HG03045 (cell line): ENCODE results near the gene TBCD.

Experiments
- ATAC-seq: cut with Tn5 transposase; IDR thresholded peaks from one replicate; pipeline ENCODE4 v1.9.1; 2021; ENCODE audit warnings: mild to moderate bottlenecking, moderate library complexity; ENCODE audit not compliant: unreplicated experiment

Gene TBCD

GRCh38 chr17:82751571-82752370, at the start of gene TBCD:
TSS of gene TBCD (plus strand) at chr17:82752065. CDS start at chr17:82752194, 129 bp downstream.
- peak; percentile 72 for ATAC-seq

- no peak for ATAC-seq
These were observed 49.5 kb upstream of the TBCD start for GRCh38 chr17:82702231-82702927.

DNA sequence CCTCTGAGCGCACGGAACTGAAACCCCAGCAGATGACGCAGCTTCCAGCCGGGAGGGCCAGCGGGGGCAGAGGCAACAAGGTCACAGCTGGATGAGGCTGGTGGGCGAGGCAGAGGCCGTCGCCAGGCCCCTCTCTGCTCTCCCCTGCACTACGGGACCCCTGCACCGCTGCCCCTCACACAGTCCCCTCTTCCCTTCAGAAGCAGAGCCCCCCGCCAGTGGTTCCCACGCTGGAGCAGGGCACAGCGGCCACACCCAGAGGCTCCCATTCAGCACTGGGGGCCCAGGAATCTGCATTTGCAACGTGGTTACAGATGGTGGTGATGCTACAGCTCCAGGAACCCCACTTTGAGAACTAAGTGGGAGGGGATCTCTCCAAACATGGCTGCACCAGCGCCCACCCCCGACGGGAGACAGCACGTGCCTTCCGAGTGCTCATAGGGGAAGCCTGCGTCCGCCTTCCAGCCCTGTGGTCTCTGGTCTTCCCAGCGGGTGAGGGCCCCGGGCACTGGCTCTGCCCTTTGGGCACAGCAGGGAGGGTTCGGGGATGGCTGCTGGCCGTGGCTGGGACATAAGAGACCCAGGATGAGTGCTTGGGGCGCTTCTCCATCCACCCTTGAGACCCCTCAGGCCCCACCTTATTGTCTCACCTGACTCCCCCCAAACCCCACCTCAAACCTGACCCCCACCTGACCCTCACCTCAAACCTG, 48.7 kb upstream of the TBCD start:
- no peak for ATAC-seq

- no peak for ATAC-seq
These were observed 47.7 kb upstream of the TBCD start for GRCh38 chr17:82703935-82704865.

DNA sequence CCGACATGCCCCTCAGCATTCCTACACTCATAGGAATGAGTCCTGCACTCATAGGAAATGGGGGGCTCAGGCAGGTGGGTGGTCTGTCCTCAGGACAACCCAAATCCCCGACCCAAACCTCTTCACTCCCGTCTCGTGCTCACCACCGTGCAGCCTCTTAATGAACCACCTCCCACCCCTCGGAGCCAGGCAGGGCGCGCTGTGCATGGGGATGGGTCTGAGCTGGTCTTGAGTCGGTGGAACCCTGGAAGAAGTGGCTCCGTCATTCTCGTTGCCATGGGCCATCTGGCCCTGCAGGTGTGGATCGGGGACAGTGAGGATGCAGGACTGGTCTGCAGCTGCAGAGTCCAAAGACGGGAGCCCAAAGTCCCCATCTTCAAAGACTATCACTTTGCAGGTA, 47.0 kb upstream of the TBCD start:
- ATAC-seq, result no peak

GRCh38 chr17:82705756-82706155, 46.1 kb upstream of the TBCD start:
- no peak for ATAC-seq

GRCh38 chr17:82709024-82709675, 42.7 kb upstream of the TBCD start:
- no peak for ATAC-seq

DNA sequence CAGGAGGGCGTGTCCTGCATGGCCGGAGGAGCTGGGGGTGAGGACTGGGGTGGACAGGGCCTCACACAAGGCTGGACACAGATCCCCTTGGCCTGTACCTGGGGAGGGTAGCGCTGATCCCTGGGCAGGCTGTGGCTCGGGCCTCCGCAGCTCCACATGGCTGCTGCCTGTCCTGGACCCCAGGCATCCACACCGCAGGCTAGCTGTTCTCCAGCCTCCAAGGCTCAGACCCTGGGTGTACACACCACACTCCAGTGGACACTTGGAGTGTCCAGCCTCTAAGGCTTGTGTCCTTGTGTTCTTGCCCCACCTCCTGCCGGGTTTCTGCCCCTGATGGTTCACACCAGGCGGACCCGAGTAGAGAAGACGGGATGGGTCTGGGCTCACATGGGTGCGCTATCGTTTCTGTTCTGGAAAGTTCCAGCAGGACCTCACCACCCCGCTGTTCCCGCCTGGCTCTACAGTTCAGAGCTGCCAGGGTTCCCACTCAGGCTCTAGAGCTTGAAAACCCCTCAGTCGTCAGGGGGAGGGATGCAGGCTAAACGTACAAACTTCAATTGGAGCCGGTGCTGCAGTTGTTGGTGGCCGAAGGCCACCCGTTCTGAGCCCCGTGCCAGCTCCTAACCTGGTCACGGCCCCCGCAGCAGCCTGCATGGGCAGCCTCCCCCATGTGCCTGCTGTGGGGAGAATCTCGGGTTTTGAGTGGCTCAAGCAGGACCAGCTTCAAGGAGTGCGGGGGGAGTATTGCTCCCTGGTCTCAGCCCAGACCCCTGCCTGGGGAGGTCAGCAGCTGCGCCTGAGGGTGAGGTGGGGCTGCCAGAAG, 42.0 kb upstream of the TBCD start:
- no peak for ATAC-seq

DNA sequence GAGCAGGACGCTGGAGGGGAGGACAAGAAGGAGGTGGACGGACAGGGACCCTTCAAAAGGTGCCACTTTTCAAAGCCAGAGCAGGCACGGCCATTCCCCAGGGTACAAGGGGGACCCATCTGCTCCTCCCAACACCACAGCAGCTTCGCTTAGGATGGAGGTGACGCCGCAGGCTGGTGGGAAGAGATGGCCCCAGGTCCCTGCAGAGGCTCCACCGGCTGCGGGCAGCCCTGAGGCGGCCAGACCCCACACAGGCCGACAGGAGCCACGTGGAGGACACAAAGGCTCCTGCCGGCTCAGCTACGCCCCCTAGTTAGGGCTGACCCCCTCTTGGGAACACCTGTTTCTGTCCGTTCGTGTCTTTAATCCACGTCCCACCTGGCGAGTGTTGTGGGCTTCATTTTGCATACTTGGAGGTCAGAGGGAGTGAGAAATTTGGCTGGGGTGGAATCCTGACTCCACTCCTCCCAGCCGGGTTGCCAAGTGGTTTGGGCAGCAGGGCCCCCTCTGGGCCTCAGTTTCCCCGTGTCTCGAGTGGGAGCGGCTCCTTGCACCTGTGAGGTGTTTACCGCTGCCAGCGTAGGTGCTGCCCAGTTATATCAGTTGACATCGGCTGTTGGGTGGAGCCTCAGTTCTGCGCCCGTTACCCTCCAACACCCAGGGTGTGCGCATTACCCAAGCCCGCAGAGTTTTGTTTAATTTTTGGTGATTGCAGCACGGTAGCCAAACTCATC, 41.2 kb upstream of the TBCD start:
- ATAC-seq, result no peak

- no peak for ATAC-seq
These were observed 38.7 kb upstream of the TBCD start for GRCh38 chr17:82713071-82713723.

GRCh38 chr17:82716203-82717010, 35.5 kb upstream of the TBCD start, which contains the start of gene FN3KRP:
TSS of gene FN3KRP (plus strand) at chr17:82716706. CDS start at chr17:82716756, 50 bp downstream.
- peak; percentile 70 for ATAC-seq

DNA sequence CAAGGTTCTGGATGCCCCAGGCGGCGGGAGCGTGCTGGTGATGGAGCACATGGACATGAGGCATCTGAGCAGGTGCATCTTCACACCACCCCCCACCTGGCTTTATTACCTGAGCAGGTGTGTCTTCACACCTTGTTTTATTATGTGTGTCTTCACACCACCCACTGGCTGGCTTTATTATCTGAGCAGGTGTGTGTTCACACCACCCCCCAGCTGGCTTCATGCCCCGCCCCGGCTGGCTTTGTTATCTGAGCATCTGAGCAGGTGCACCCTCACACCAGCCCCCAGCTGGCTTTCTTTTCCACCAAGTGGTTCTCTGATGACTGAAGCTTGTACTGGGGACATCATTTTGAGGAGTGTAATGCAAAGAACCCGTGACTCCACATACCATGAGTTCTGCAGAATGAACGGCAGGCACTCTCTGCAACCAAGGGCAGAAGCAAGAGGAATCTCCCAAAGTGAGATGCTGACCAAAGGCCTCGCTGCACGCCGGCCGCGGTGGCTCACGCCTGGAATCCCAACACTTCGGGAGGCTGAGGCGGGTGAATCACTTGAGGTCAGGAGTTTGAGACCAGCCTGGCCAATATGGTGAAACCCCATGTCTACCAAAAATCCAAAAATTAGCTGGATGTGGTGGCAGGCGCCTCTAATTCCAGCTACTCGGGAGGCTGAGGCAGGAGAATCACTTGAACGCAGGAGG, 32.7 kb upstream of the TBCD start:
- ATAC-seq, result no peak

DNA sequence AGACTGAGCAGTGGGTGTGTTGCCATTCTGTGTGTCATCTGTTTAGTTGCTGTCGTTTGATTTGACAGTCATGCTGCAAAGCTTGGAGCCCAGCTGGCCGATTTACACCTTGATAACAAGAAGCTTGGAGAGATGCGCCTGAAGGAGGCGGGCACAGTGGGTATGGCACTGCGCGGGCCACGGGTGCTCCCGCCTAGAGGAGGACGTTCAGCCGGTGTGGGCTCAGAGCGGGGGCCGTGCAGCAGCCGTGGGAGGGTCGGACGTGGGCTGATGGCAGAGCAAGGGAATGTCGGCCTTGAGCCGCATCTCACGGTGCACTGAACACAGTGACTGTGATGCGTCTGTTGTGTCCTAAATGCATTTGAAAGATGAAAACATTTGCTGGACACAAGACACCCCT, 31.7 kb upstream of the TBCD start:
- ATAC-seq, result no peak

- no peak for ATAC-seq
These were observed 29.4 kb upstream of the TBCD start for GRCh38 chr17:82722341-82723013.

DNA sequence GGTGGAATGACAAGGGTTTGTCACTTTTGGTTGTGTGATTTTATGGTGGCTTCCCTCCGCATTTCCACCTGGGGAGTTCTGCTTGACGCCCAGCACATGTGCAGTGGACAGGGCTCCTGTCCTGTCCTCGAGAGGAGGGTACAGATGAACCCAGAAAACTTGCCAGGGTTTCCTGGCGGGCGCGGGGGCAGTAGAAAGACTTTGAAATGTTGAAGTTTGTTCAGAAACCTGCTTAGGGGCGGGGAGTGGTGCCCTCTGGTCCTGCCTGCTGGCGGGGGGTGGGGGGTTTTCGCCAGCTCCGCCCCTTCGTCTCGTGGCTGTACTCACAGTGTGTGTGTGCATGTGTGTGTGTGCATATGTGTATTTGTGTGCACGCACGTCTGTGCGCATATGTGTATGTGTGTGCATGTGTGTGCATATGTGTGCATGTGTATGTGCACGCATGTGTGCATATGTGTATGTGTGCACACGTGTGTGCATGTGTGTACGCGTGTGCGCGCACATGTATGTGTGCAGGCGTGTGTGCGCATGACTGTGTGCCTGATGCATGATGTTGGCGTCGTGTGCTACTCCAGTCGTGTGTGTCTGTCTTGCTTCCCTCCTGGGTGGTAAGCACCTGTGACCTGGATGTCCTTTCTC, 28.6 kb upstream of the TBCD start:
- no peak for ATAC-seq
